Activated T-helper 2 cell treated with anti-CD3 and anti-CD28 coated beads, Interferon-gamma antibody, Interleukin-2, Interleukin-4, amounts not matched to agents 10 μg/mL and 5 μg/mL and 100 μg/mL, durations not matched to agents 14 hours and 24 hours and 36 hours (primary cell): Measurements from ENCODE around the gene EXOC6B. TPM values are rescaled to one million over a fixed set of nuclear protein-coding genes. Genes with fewer than 3 reads are reported as not detected.
"Not testable (repeated sequence)": the region's sequence is repeated elsewhere in the genome, so short reads cannot be mapped to it uniquely, and the experiment has no call there.

Experiments
- DNase-seq: peaks from one replicate; pipeline ENCODE4 v3.0.0; 2021; ENCODE audit warnings: low spot score
- H3K27ac Mint-ChIP-seq: one replicate; pipeline ENCODE4 v1.8.0; 2021; ENCODE audit warnings: mixed read lengths
- H3K27me3 Mint-ChIP-seq: one replicate; pipeline ENCODE4 v1.8.0; 2021; ENCODE audit warnings: low read depth, mixed read lengths
- H3K36me3 Mint-ChIP-seq: one replicate; pipeline ENCODE4 v1.8.0; 2021; ENCODE audit warnings: low read depth, mixed read lengths
- H3K4me1 Mint-ChIP-seq: one replicate; pipeline ENCODE4 v1.8.0; 2021; ENCODE audit warnings: low read depth, mixed read lengths
- H3K4me3 Mint-ChIP-seq: one replicate; pipeline ENCODE4 v1.8.0; 2021; ENCODE audit warnings: low read depth, mild to moderate bottlenecking, moderate library complexity, mixed read lengths
- H3K9me3 Mint-ChIP-seq: one replicate; pipeline ENCODE4 v1.8.0; 2021; ENCODE audit warnings: mixed read lengths
- intact Hi-C: fragments of 100-400 bp; cut with micrococcal nuclease; formaldehyde crosslinking; loops from one replicate; pipeline ENCODE4 v1.15.1; 2023
- total RNA-seq: library from RNA; stranded (reverse); gene quantifications from 2 replicates; pipeline ENCODE4 v1.2.3, GENCODE V29; 2022

EXOC6B gene
- total RNA-seq, 1 donor from 2014 or later, result 9.4 TPM

- Mint-ChIP-seq H3K4me1 (no peaks in the 10 kb centered on the region), H3K36me3 (no peaks in the 10 kb centered on the region), H3K27ac (no peak overlapping the region), H3K9me3 (no peaks in the 10 kb centered on the region), H3K27me3 (no peaks in the 10 kb centered on the region), H3K4me3 (no peak overlapping the region)
- intact Hi-C loops, result no loop called here
- DNase-seq, result no peak
These were observed 149.3 kb downstream of the EXOC6B start for GRCh38 chr2:72676341-72677025.

- no peaks in the 10 kb centered on the region for H3K9me3 Mint-ChIP-seq
- no peaks in the 10 kb centered on the region for H3K27me3 Mint-ChIP-seq
- no peaks in the 10 kb centered on the region for H3K36me3 Mint-ChIP-seq
- H3K4me1 Mint-ChIP-seq, result no peaks in the 10 kb centered on the region
- intact Hi-C loops, result no loop called here
- H3K4me3 Mint-ChIP-seq, result no peak overlapping the region
- no peak overlapping the region for H3K27ac Mint-ChIP-seq
- DNase-seq, result no peak
These were observed 150.6 kb downstream of the EXOC6B start for GRCh38 chr2:72674982-72675915.

- H3K9me3 Mint-ChIP-seq, result peaks cover 3% of the 10 kb centered on the region
- H3K4me3 Mint-ChIP-seq, result no peak overlapping the region
- no peaks in the 10 kb centered on the region for H3K36me3 Mint-ChIP-seq
- intact Hi-C loops, result no loop called here
- DNase-seq, result no peak
- no peaks in the 10 kb centered on the region for H3K4me1 Mint-ChIP-seq
- H3K27ac Mint-ChIP-seq, result no peak overlapping the region
- H3K27me3 Mint-ChIP-seq, result no peaks in the 10 kb centered on the region
These were observed 152.6 kb downstream of the EXOC6B start for GRCh38 chr2:72673279-72673678.

- intact Hi-C loops, result no loop called here
- no peaks in the 10 kb centered on the region for H3K36me3 Mint-ChIP-seq
- no peak overlapping the region for H3K27ac Mint-ChIP-seq
- H3K27me3 Mint-ChIP-seq, result no peaks in the 10 kb centered on the region
- peaks cover 31% of the 10 kb centered on the region for H3K9me3 Mint-ChIP-seq
- H3K4me1 Mint-ChIP-seq, result no peaks in the 10 kb centered on the region
- no peak overlapping the region for H3K4me3 Mint-ChIP-seq
- no peak for DNase-seq
These were observed 156.7 kb downstream of the EXOC6B start for GRCh38 chr2:72669121-72669520.

GRCh38 chr2:72668647-72669046 is 157.2 kb downstream of the EXOC6B start:
- H3K4me1 Mint-ChIP-seq, result no peaks in the 10 kb centered on the region
- no peak overlapping the region for H3K4me3 Mint-ChIP-seq
- H3K36me3 Mint-ChIP-seq, result no peaks in the 10 kb centered on the region
- H3K9me3 Mint-ChIP-seq, result peaks cover 31% of the 10 kb centered on the region
- DNase-seq, result no peak
- intact Hi-C loops, result no loop called here
- H3K27ac Mint-ChIP-seq, result no peak overlapping the region
- no peaks in the 10 kb centered on the region for H3K27me3 Mint-ChIP-seq

GRCh38 chr2:72665448-72665847 is 160.4 kb downstream of the EXOC6B start:
- no peak for DNase-seq
- H3K27me3 Mint-ChIP-seq, result no peaks in the 10 kb centered on the region
- no peak overlapping the region for H3K4me3 Mint-ChIP-seq
- no peaks in the 10 kb centered on the region for H3K4me1 Mint-ChIP-seq
- intact Hi-C loops, result no loop called here
- peaks cover 31% of the 10 kb centered on the region for H3K9me3 Mint-ChIP-seq
- H3K36me3 Mint-ChIP-seq, result no peaks in the 10 kb centered on the region
- no peak overlapping the region for H3K27ac Mint-ChIP-seq

GRCh38 chr2:72661985-72662384 is 163.8 kb downstream of the EXOC6B start:
- no peaks in the 10 kb centered on the region for H3K36me3 Mint-ChIP-seq
- intact Hi-C loops, result no loop called here
- H3K9me3 Mint-ChIP-seq, result peaks cover 16% of the 10 kb centered on the region
- H3K4me1 Mint-ChIP-seq, result no peaks in the 10 kb centered on the region
- H3K27me3 Mint-ChIP-seq, result no peaks in the 10 kb centered on the region
- no peak for DNase-seq
- no peak overlapping the region for H3K4me3 Mint-ChIP-seq
- H3K27ac Mint-ChIP-seq, result no peak overlapping the region

- Mint-ChIP-seq H3K36me3 (no peaks in the 10 kb centered on the region), H3K4me1 (no peaks in the 10 kb centered on the region), H3K9me3 (peaks cover 14% of the 10 kb centered on the region), H3K27me3 (no peaks in the 10 kb centered on the region), H3K27ac (no peak overlapping the region), H3K4me3 (no peak overlapping the region)
- intact Hi-C loops, result no loop called here
- DNase-seq, result no peak
These were observed 176.0 kb downstream of the EXOC6B start for GRCh38 chr2:72649810-72650209.

- H3K4me1 Mint-ChIP-seq, DNase-seq, H3K36me3 Mint-ChIP-seq, intact Hi-C loops, H3K4me3 Mint-ChIP-seq, H3K27me3 Mint-ChIP-seq, H3K27ac Mint-ChIP-seq: not testable (repeated sequence)
- peaks cover 14% of the 10 kb centered on the region for H3K9me3 Mint-ChIP-seq
These were observed 184.6 kb downstream of the EXOC6B start for GRCh38 chr2:72641221-72641620.

- Mint-ChIP-seq H3K4me1 (no peaks in the 10 kb centered on the region), H3K4me3 (no peak overlapping the region)
These were observed 187.1 kb downstream of the EXOC6B start for GRCh38 chr2:72638600-72639211.

GRCh38 chr2:72636210-72636609 is 189.6 kb downstream of the EXOC6B start:
- H3K27me3 Mint-ChIP-seq, result peaks cover 10% of the 10 kb centered on the region
- no peak for DNase-seq
- no peak overlapping the region for H3K27ac Mint-ChIP-seq
- H3K4me1 Mint-ChIP-seq, result no peaks in the 10 kb centered on the region
- no peaks in the 10 kb centered on the region for H3K9me3 Mint-ChIP-seq
- intact Hi-C loops, result no loop called here
- H3K36me3 Mint-ChIP-seq, result no peaks in the 10 kb centered on the region
- no peak overlapping the region for H3K4me3 Mint-ChIP-seq

More at GRCh38 chr2:72638600-72639211, 187.1 kb downstream of the EXOC6B start:
- no peaks in the 10 kb centered on the region for H3K36me3 Mint-ChIP-seq
- no peak overlapping the region for H3K27ac Mint-ChIP-seq
- H3K27me3 Mint-ChIP-seq, result peaks cover 10% of the 10 kb centered on the region
- H3K9me3 Mint-ChIP-seq, result no peaks in the 10 kb centered on the region
- intact Hi-C loops, result no loop called here
- no peak for DNase-seq

GRCh38 chr2:72630767-72631166 is 195.1 kb downstream of the EXOC6B start:
- no peaks in the 10 kb centered on the region for H3K36me3 Mint-ChIP-seq
- no peak for DNase-seq
- no peak overlapping the region for H3K4me3 Mint-ChIP-seq
- no peaks in the 10 kb centered on the region for H3K4me1 Mint-ChIP-seq
- intact Hi-C loops, result no loop called here
- no peak overlapping the region for H3K27ac Mint-ChIP-seq
- H3K9me3 Mint-ChIP-seq, result no peaks in the 10 kb centered on the region
- H3K27me3 Mint-ChIP-seq, result peaks cover 13% of the 10 kb centered on the region

GRCh38 chr2:72629062-72629461 is 196.8 kb downstream of the EXOC6B start:
- peaks cover 2% of the 10 kb centered on the region for H3K27me3 Mint-ChIP-seq
- no peaks in the 10 kb centered on the region for H3K36me3 Mint-ChIP-seq
- intact Hi-C loops, result no loop called here
- no peak for DNase-seq
- no peaks in the 10 kb centered on the region for H3K4me1 Mint-ChIP-seq
- no peaks in the 10 kb centered on the region for H3K9me3 Mint-ChIP-seq
- H3K27ac Mint-ChIP-seq, result no peak overlapping the region
- H3K4me3 Mint-ChIP-seq, result no peak overlapping the region
